A549 (cell line): ENCODE data around the gene ASB13.

Source experiments
- CTCF ChIP-seq: fragments of >200 bp; sonication (Bioruptor Twin); formaldehyde crosslinking; IDR thresholded peaks from 3 replicates; pipeline ENCODE4 v1.5.1; 2016
- JUNB ChIP-seq: fragments of >200 bp; sonication (Bioruptor Twin); formaldehyde crosslinking; IDR thresholded peaks from 2 replicates; pipeline ENCODE4 v1.6.1; 2016
- KDM1A ChIP-seq: fragments of 200-600 bp; sonication (generic); IDR thresholded peaks from 2 replicates; pipeline ENCODE4 v1.6.1; 2016; ENCODE audit warnings: low read depth, mild to moderate bottlenecking
- RARB ChIP-seq: fragments of 250-450 bp; sonication (Bioruptor Pico); IDR thresholded peaks from 2 replicates; pipeline ENCODE4 v1.8.0; 2021; ENCODE audit warnings: mild to moderate bottlenecking, moderate library complexity
- REST ChIP-seq: fragments of 200-600 bp; sonication (generic); IDR thresholded peaks from 2 replicates; pipeline ENCODE4 v1.6.1; 2016; ENCODE audit warnings: antibody characterized with exemption, mild to moderate bottlenecking, moderate library complexity
- ZC3H11A ChIP-seq: fragments of 450-650 bp; IDR thresholded peaks from 2 replicates; pipeline ENCODE4 v1.6.1; 2014; ENCODE audit warnings: antibody characterized with exemption, mild to moderate bottlenecking

GRCh38 chr10:5710859-5711258 is 44.5 kb upstream of the ASB13 start:
- TF ChIP-seq JUNB, result no peak
- TF ChIP-seq ZC3H11A, result no peak
- no peak for TF ChIP-seq REST
- no peak for TF ChIP-seq CTCF
- no peak for TF ChIP-seq RARB
- TF ChIP-seq KDM1A, result no peak
